ENCODE measurements around the gene ITPK1. TPM values are rescaled to one million over a fixed set of nuclear protein-coding genes. Genes with fewer than 3 reads are reported as not detected.
A peak's percentile ranks its signal among the peaks of the same experiment; 100 is the strongest.

The ITPK1 gene
- total and polyA plus RNA-seq, 2 experiments from 2014 or later: 35.9 to 101 TPM

- Histone ChIP-seq H3K79me2 (replicated peaks; ENCODE audit: insufficient read depth) (peaks cover 98% of the 10 kb centered on the region), H3K27me3 (ENCODE audit: insufficient read depth) (no peaks in the 10 kb centered on the region), H3K27ac (ENCODE audit: low read depth) (peak overlapping the region; percentile 59; the same call in 1 of the 2 replicates), H3K4me2 (peak overlapping the region; percentile 48; the same call in 1 of the 2 replicates), H3F3A (replicated peaks; ENCODE audit: low read depth) (no peaks in the 10 kb centered on the region), H3K36me3 (ENCODE audit: insufficient read depth) (no peaks in the 10 kb centered on the region), H4K20me1 (replicated peaks; ENCODE audit: insufficient read depth) (peaks cover 22% of the 10 kb centered on the region), H3K4me3 (no peak overlapping the region), H3K4me1 (ENCODE audit: insufficient read depth) (peaks cover 18% of the 10 kb centered on the region), H3K9me2 (ENCODE audit: insufficient read depth) (no peaks in the 10 kb centered on the region), H2AFZ (no peak overlapping the region)
- peak; percentile 27 for ATAC-seq
- Mint-ChIP-seq H3K9me3 (no peaks in the 10 kb centered on the region; the same call in 2 of the 3 replicates), H3K36me3 (ENCODE audit: low read depth) (peaks cover 24% of the 10 kb centered on the region), H3K27me3 (ENCODE audit: insufficient read depth, low read depth, poor library complexity) (peaks cover 21% of the 10 kb centered on the region), H3K4me3 (no peak overlapping the region), H3K4me1 (peaks cover 49% of the 10 kb centered on the region), H3K27ac (peak overlapping the region; percentile 95)
- TF ChIP-seq ZNF462 (CRISPR knock-in tag; IDR thresholded peaks at IDR 0.05) (no peak), ZNF114 (CRISPR knock-in tag; IDR thresholded peaks at IDR 0.05) (no peak), EZH2phosphoT487 (IDR thresholded peaks at IDR 0.05; ENCODE audit: unreplicated experiment) (no peak), ETS1 (IDR thresholded peaks at IDR 0.05) (no peak), CREB1 (CRISPR knock-in tag; IDR thresholded peaks at IDR 0.05; ENCODE audit: low read depth) (no peak), REST (IDR thresholded peaks at IDR 0.05; ENCODE audit: unreplicated experiment) (no peak), NANOG (IDR thresholded peaks at IDR 0.05; ENCODE audit: borderline replicate concordance) (no peak)
- no peak for DNase-seq (ENCODE audit: low spot score)
These were observed 29.2 kb downstream of the ITPK1 start for GRCh38 chr14:93086441-93087055.

Measured in GM23338 (cell line).